Keratinocyte (primary cell): Measurements from ENCODE around the gene PDHA1. TPM values are rescaled to one million over a fixed set of nuclear protein-coding genes. Genes with fewer than 3 reads are reported as not detected.
A peak's percentile ranks its signal among the peaks of the same experiment; 100 is the strongest.

Source experiments
- DNase-seq: peaks from one replicate; pipeline ENCODE4 v3.0.0-alpha.2; 2011; ENCODE audit warnings: low read depth, missing footprints, low spot score
- FAIRE-seq: peaks from 2 replicates; lab custom pipeline; 2011; peaks lifted over from hg19 to GRCh38; lab: Jason Lieb, UNC
- H2AFZ ChIP-seq: 2 replicates; pipeline ENCODE4 v1.6.0; 2012; ENCODE audit warnings: low read length, control low read depth, inconsistent platforms; ENCODE audit not compliant: control insufficient read depth
- H3K27ac ChIP-seq: 2 replicates; pipeline ENCODE4 v1.5.1; 2011; ENCODE audit warnings: low read length; ENCODE audit not compliant: control insufficient read depth, insufficient read depth
- H3K27me3 ChIP-seq: 3 replicates; pipeline ENCODE4 v1.6.0; 2011; ENCODE audit warnings: low read length; ENCODE audit not compliant: control insufficient read depth, insufficient read depth; ENCODE audit errors: extremely low read depth
- H3K36me3 ChIP-seq, 2 experiments: 2 replicates in 1 of 2; 3 replicates in 1 of 2; pipeline ENCODE4 v1.5.1; 2011; ENCODE audit warnings: low read length in 2 of 2, mild to moderate bottlenecking in 1 of 2; ENCODE audit not compliant: control insufficient read depth in 2 of 2, insufficient read depth in 2 of 2; ENCODE audit errors: extremely low read depth in 1 of 2
- H3K4me1 ChIP-seq: 3 replicates; pipeline ENCODE4 v1.5.1; 2011; ENCODE audit warnings: low read length; ENCODE audit not compliant: control insufficient read depth, insufficient read depth; ENCODE audit errors: extremely low read depth
- H3K4me2 ChIP-seq: 3 replicates; pipeline ENCODE4 v1.6.0; 2011; ENCODE audit warnings: low read depth, low read length; ENCODE audit not compliant: control insufficient read depth, insufficient read depth; ENCODE audit errors: extremely low read depth
- H3K4me3 ChIP-seq, 3 experiments: fragments of 200-600 bp in 1 of 3; sonication (generic) in 1 of 3; 2 replicates in 2 of 3; 3 replicates in 1 of 3; pipeline ENCODE4 v1.5.1; 2011 to 2016; ENCODE audit warnings: low read length in 3 of 3, mild to moderate bottlenecking in 3 of 3, control low read depth in 2 of 3, inconsistent platforms in 1 of 3, low read depth in 1 of 3, mixed read lengths in 1 of 3, mixed run types in 1 of 3, moderate library complexity in 1 of 3; ENCODE audit not compliant: control insufficient read depth in 2 of 3, insufficient read depth in 2 of 3; ENCODE audit errors: extremely low read depth in 1 of 3
- H3K79me2 ChIP-seq: 2 replicates; pipeline ENCODE4 v1.6.0; 2012; ENCODE audit warnings: low read length; ENCODE audit not compliant: control insufficient read depth, insufficient read depth
- H3K9ac ChIP-seq: 3 replicates; pipeline ENCODE4 v1.6.0; 2011; ENCODE audit warnings: low read length; ENCODE audit not compliant: control insufficient read depth, insufficient read depth; ENCODE audit errors: extremely low read depth
- H3K9me1 ChIP-seq: 3 replicates; pipeline ENCODE4 v1.6.0; 2011; ENCODE audit warnings: low read length; ENCODE audit not compliant: control insufficient read depth, insufficient read depth; ENCODE audit errors: extremely low read depth
- H3K9me3 ChIP-seq: 2 replicates; pipeline ENCODE4 v1.5.1; 2012; ENCODE audit warnings: low read depth, low read length; ENCODE audit not compliant: control insufficient read depth
- H4K20me1 ChIP-seq: 3 replicates; pipeline ENCODE4 v1.6.0; 2011; ENCODE audit warnings: low read length; ENCODE audit not compliant: control insufficient read depth, insufficient read depth; ENCODE audit errors: extremely low read depth
- CTCF ChIP-seq, 3 experiments: IDR thresholded peaks in 1 of 3; conservative IDR thresholded peaks in 1 of 3; optimal IDR thresholded peaks in 1 of 3; 2 replicates in 2 of 3; 3 replicates in 1 of 3; pipeline versions ENCODE3 to v1.5.1; 2011; ENCODE audit warnings: low read length in 3 of 3, mild to moderate bottlenecking in 3 of 3, moderate library complexity in 2 of 3, control low read depth in 1 of 3, inconsistent platforms in 1 of 3; ENCODE audit not compliant: insufficient read depth in 2 of 3; ENCODE audit errors: extremely low read depth in 1 of 3
- EZH2 ChIP-seq: IDR thresholded peaks from one replicate; pipeline ENCODE4 v1.6.1; 2012; ENCODE audit warnings: inconsistent platforms, mild to moderate bottlenecking, low read length, moderate library complexity
- dilution Hi-C: fragments of 300-500 bp; cut with MboI; formaldehyde crosslinking; loops from one replicate; pipeline ENCODE4 v1.7.0; 2020; ENCODE audit warnings: low sequenced_read_pairs; ENCODE audit not compliant: extremely low pct_ligation_motif_present
- polyA plus RNA-seq, 5 experiments: library from polyadenylated mRNA; depleted of rRNA in 3 of 5; stranded (reverse) in 3 of 5; stranded (forward) in 1 of 5; unstranded in 1 of 5; fragments of >200 nt; gene quantifications; 1 replicate in 1 of 5; 2 replicates in 3 of 5; 3 replicates in 1 of 5; pipeline versions ENCODE4 v1.2.1 to v1.2.3, GENCODE V29; 2011 to 2012; ENCODE audit warnings: missing spikeins in 2 of 5, low read depth in 1 of 5, low replicate concordance in 1 of 5

PDHA1 gene
- polyA plus RNA-seq, 1 donor (not counting 4 experiments of a cell fraction or from before 2014, with no cell fraction given): 236 TPM

- no peaks in the 10 kb centered on the region for H3K27me3 ChIP-seq
- TF ChIP-seq CTCF (optimal IDR thresholded peaks at IDR 0.05 in 1 of 3, IDR thresholded peaks at IDR 0.05 in 1 of 3, conservative IDR thresholded peaks at IDR 0.05 in 1 of 3; ENCODE audit: extremely low read depth in 1 of 3, insufficient read depth in 2 of 3, low read length in 3 of 3): no peak
- no peak for TF ChIP-seq EZH2
- dilution Hi-C loops: loop anchor here (25.0 kb wide), 1 partner anchor 930 kb away; no protein-coding TSS in a partner anchor
- no peak for DNase-seq
- no peak overlapping the region for H3K4me2 ChIP-seq
- H3K4me1 ChIP-seq: peaks cover 3% of the 10 kb centered on the region
- peaks cover 33% of the 10 kb centered on the region for H3K79me2 ChIP-seq
- H3K4me3 ChIP-seq: no peak overlapping the region
- no peaks in the 10 kb centered on the region for H3K36me3 ChIP-seq
- no peak overlapping the region for H3K27ac ChIP-seq
- H3K9me3 ChIP-seq: no peaks in the 10 kb centered on the region
- H3K9me1 ChIP-seq: no peaks in the 10 kb centered on the region
- no peak for FAIRE-seq
- H3K9ac ChIP-seq: no peak overlapping the region
- no peak overlapping the region for H2AFZ ChIP-seq
- no peaks in the 10 kb centered on the region for H4K20me1 ChIP-seq
Measured at GRCh38 chrX:19342331-19342906, 1.3 kb upstream of the PDHA1 start.

GRCh38 chrX:19343085-19343534 is 617 bp upstream of the PDHA1 start:
- no peak for FAIRE-seq

More at GRCh38 chrX:19343085-19343534, 617 bp upstream of the PDHA1 start:
- dilution Hi-C loops: loop anchor here (25.0 kb wide), 1 partner anchor 931 kb away; no protein-coding TSS in a partner anchor
- Histone ChIP-seq H3K27ac (no peak overlapping the region), H3K27me3 (no peaks in the 10 kb centered on the region), H3K9ac (no peak overlapping the region), H2AFZ (peak overlapping the region; percentile 3), H3K9me3 (no peaks in the 10 kb centered on the region), H3K4me3 (peak overlapping the region; percentile 2 to 17 (median 3)), H3K4me2 (peak overlapping the region; percentile 29), H4K20me1 (no peaks in the 10 kb centered on the region), H3K9me1 (no peaks in the 10 kb centered on the region), H3K36me3 (no peaks in the 10 kb centered on the region), H3K4me1 (peaks cover 3% of the 10 kb centered on the region), H3K79me2 (peaks cover 38% of the 10 kb centered on the region)
- no peak for DNase-seq
- TF ChIP-seq EZH2 (no peak), CTCF (optimal IDR thresholded peaks at IDR 0.05 in 1 of 3, IDR thresholded peaks at IDR 0.05 in 1 of 3, conservative IDR thresholded peaks at IDR 0.05 in 1 of 3; ENCODE audit: extremely low read depth in 1 of 3, insufficient read depth in 2 of 3, low read length in 3 of 3) (no peak)
